Ovary (tissue), 3 donors: ENCODE measurements around the gene MPV17L2.

Source experiments
- EP300 ChIP-seq: sonication (generic); formaldehyde crosslinking; IDR thresholded peaks from one replicate; pipeline ENCODE4 v1.6.1; 2017; ENCODE audit warnings: antibody characterized with exemption
- POLR2A ChIP-seq: fragments of 450-650 bp; IDR thresholded peaks from one replicate; pipeline ENCODE4 v1.6.1; 2017; ENCODE audit warnings: antibody characterized with exemption, mild to moderate bottlenecking, moderate library complexity
- TF ChIP-seq, protein P1 (sequence below), 3 donors: fragments of 450-650 bp in 2 of 3; fragments of 200-600 bp in 1 of 3; IDR thresholded peaks; one replicate each; pipeline versions ENCODE4 v1.5.1 to v1.8.0; 2016 to 2022; ENCODE audit warnings: antibody characterized with exemption in 3 of 3, mild to moderate bottlenecking in 1 of 3
- donor health status: DM: no; HTN: no; CAD: no.

GRCh38 chr19:18202397-18202777 is 9.4 kb downstream of the MPV17L2 start:
- TF ChIP-seq, protein P1, sequence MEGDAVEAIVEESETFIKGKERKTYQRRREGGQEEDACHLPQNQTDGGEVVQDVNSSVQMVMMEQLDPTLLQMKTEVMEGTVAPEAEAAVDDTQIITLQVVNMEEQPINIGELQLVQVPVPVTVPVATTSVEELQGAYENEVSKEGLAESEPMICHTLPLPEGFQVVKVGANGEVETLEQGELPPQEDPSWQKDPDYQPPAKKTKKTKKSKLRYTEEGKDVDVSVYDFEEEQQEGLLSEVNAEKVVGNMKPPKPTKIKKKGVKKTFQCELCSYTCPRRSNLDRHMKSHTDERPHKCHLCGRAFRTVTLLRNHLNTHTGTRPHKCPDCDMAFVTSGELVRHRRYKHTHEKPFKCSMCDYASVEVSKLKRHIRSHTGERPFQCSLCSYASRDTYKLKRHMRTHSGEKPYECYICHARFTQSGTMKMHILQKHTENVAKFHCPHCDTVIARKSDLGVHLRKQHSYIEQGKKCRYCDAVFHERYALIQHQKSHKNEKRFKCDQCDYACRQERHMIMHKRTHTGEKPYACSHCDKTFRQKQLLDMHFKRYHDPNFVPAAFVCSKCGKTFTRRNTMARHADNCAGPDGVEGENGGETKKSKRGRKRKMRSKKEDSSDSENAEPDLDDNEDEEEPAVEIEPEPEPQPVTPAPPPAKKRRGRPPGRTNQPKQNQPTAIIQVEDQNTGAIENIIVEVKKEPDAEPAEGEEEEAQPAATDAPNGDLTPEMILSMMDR (IDR thresholded peaks at IDR 0.05): no peak
- TF ChIP-seq EP300 (no peak), POLR2A (no peak)
